Trophoblast cell (in vitro differentiated cells and primary cell): ENCODE data around the gene ARNT2.
A peak's percentile ranks its signal among the peaks of the same experiment; 100 is the strongest.

Source experiments
- DNase-seq, 2 donors: peaks; one replicate each; pipeline ENCODE4 v3.0.0-alpha.2; 2016
- H2AFZ ChIP-seq: 2 replicates; pipeline ENCODE4 v1.6.1; 2013; ENCODE audit warnings: low read length, moderate library complexity, mild to moderate bottlenecking; ENCODE audit not compliant: insufficient read depth, poor library complexity
- H2AK5ac ChIP-seq: 2 replicates; pipeline ENCODE4 v1.6.1; 2013; ENCODE audit warnings: mild to moderate bottlenecking, low read length
- H2BK120ac ChIP-seq: 2 replicates; pipeline ENCODE4 v1.6.1; 2013; ENCODE audit warnings: low read length, mild to moderate bottlenecking, moderate library complexity; ENCODE audit not compliant: insufficient read depth, poor library complexity
- H2BK12ac ChIP-seq: 2 replicates; pipeline ENCODE4 v1.6.1; 2013; ENCODE audit warnings: mild to moderate bottlenecking, low read length, moderate library complexity
- H2BK5ac ChIP-seq: 2 replicates; pipeline ENCODE4 v1.6.1; 2013; ENCODE audit warnings: low read length, low read depth, moderate library complexity, mild to moderate bottlenecking; ENCODE audit not compliant: poor library complexity
- H3K14ac ChIP-seq: 2 replicates; pipeline ENCODE4 v1.6.1; 2013; ENCODE audit warnings: mild to moderate bottlenecking, low read length
- H3K18ac ChIP-seq: 2 replicates; pipeline ENCODE4 v1.6.1; 2013; ENCODE audit warnings: mild to moderate bottlenecking, low read length
- H3K23ac ChIP-seq: 2 replicates; pipeline ENCODE4 v1.6.1; 2013; ENCODE audit warnings: low read length
- H3K27ac ChIP-seq: 2 replicates; pipeline ENCODE4 v1.5.1; 2013; ENCODE audit warnings: low read depth, mild to moderate bottlenecking, inconsistent platforms, low read length, moderate library complexity
- H3K27me3 ChIP-seq: 2 replicates; pipeline ENCODE4 v1.6.1; 2013; ENCODE audit warnings: inconsistent platforms, mild to moderate bottlenecking, low read length, moderate library complexity; ENCODE audit not compliant: insufficient read depth
- H3K36me3 ChIP-seq, 2 experiments: 1 replicate in 1 of 2; 2 replicates in 1 of 2; pipeline ENCODE4 v1.6.1; 2013; ENCODE audit warnings: low read length in 2 of 2, mild to moderate bottlenecking in 2 of 2, moderate library complexity in 1 of 2; ENCODE audit not compliant: insufficient read depth in 2 of 2, control insufficient read depth in 1 of 2
- H3K4ac ChIP-seq: 2 replicates; pipeline ENCODE4 v1.6.1; 2013; ENCODE audit warnings: low read depth, mild to moderate bottlenecking, low read length, moderate library complexity
- H3K4me1 ChIP-seq, 2 experiments: 1 replicate in 1 of 2; 2 replicates in 1 of 2; pipeline ENCODE4 v1.6.1; 2013; ENCODE audit warnings: low read length in 2 of 2, mild to moderate bottlenecking in 2 of 2, moderate library complexity in 1 of 2; ENCODE audit not compliant: insufficient read depth in 2 of 2, control insufficient read depth in 1 of 2
- H3K4me2 ChIP-seq: 2 replicates; pipeline ENCODE4 v1.6.1; 2013; ENCODE audit warnings: inconsistent platforms, mild to moderate bottlenecking, low read length, moderate library complexity
- H3K4me3 ChIP-seq: 2 replicates; pipeline ENCODE4 v1.5.1; 2013; ENCODE audit warnings: mild to moderate bottlenecking, low read depth, low read length, inconsistent platforms
- H3K79me1 ChIP-seq: one replicate; pipeline ENCODE4 v1.6.1; 2013; ENCODE audit warnings: low read length
- H3K79me2 ChIP-seq: 2 replicates; pipeline ENCODE4 v1.6.1; 2013; ENCODE audit warnings: low read length, mild to moderate bottlenecking; ENCODE audit not compliant: control insufficient read depth, insufficient read depth, poor library complexity
- H3K9ac ChIP-seq: 2 replicates; pipeline ENCODE4 v1.6.1; 2013; ENCODE audit warnings: mild to moderate bottlenecking, low read length
- H3K9me3 ChIP-seq: 2 replicates; pipeline ENCODE4 v1.6.1; 2013; ENCODE audit warnings: low read depth, mild to moderate bottlenecking, control low read depth, inconsistent platforms, low read length; ENCODE audit not compliant: insufficient read depth
- H4K12ac ChIP-seq: 2 replicates; pipeline ENCODE4 v1.6.1; 2013; ENCODE audit warnings: low read depth, mild to moderate bottlenecking, low read length, moderate library complexity
- H4K8ac ChIP-seq: 2 replicates; pipeline ENCODE4 v1.6.1; 2013; ENCODE audit warnings: low read depth, mild to moderate bottlenecking, low read length, moderate library complexity
- H4K91ac ChIP-seq: one replicate; pipeline ENCODE4 v1.6.1; 2013; ENCODE audit warnings: low read depth, mild to moderate bottlenecking, low read length, moderate library complexity
- WGBS: extraction: QIAGEN DNeasy Blood & Tissue Kit; methylation state at CpG from one replicate; pipeline ENCODE4 v1.1.7; 2013; ENCODE audit warnings: missing lambda C conversion rate; ENCODE audit not compliant: insufficient read length, insufficient coverage; ENCODE audit errors: extremely low coverage; 5-methylcytosine and 5-hydroxymethylcytosine counted together

The ARNT2 gene

GRCh38 chr15:80467311-80467714, 63.1 kb downstream of the ARNT2 start:
- Histone ChIP-seq H4K91ac (no peak overlapping the region), H4K12ac (no peak overlapping the region), H3K4me2 (no peak overlapping the region), H2BK120ac (no peak overlapping the region), H4K8ac (no peak overlapping the region), H3K27me3 (no peaks in the 10 kb centered on the region), H3K79me1 (no peaks in the 10 kb centered on the region), H3K23ac (no peak overlapping the region), H2BK12ac (no peak overlapping the region), H3K79me2 (no peaks in the 10 kb centered on the region), H3K9me3 (peaks cover 2% of the 10 kb centered on the region), H3K18ac (no peak overlapping the region), H3K27ac (no peak overlapping the region), H2BK5ac (no peak overlapping the region), H3K14ac (no peak overlapping the region), H3K4me1 (no peaks in the 10 kb centered on the region), H2AK5ac (no peak overlapping the region), H3K9ac (no peak overlapping the region), H3K36me3 (no peaks in the 10 kb centered on the region), H3K4me3 (no peak overlapping the region), H3K4ac (no peak overlapping the region), H2AFZ (no peak overlapping the region)
- no CpG with 5 or more reads among the region's 16 CpGs for WGBS
- DNase-seq = peak; percentile 85 to 87

DNA sequence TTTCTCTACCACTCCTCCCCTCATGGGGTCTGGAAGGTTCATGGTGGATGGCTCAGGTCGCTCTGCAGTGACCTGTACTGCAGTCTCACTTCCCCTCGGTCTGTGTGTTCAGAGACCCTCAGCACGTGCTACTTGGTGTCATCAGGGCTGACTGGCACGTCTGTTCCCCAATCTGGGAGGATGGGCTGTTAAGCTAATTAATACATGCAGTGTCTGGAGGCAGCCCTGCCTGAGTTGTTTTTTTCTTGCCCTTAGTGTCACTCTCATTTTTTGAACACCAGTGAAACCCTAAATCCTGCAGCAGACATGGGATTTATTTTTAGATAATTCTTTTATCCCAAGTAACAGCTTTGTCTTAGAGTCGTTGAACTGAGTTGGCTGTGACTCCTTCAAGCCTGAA, 64.6 kb downstream of the ARNT2 start:
- H4K91ac ChIP-seq = no peak overlapping the region
- no peak overlapping the region for H2BK5ac ChIP-seq
- no peak overlapping the region for H2BK120ac ChIP-seq
- no peak overlapping the region for H2AFZ ChIP-seq
- H3K4me3 ChIP-seq = no peak overlapping the region
- no peak overlapping the region for H3K27ac ChIP-seq
- DNase-seq = no peak
- H3K4me1 ChIP-seq = no peaks in the 10 kb centered on the region
- no peaks in the 10 kb centered on the region for H3K79me1 ChIP-seq
- H3K9me3 ChIP-seq = peaks cover 2% of the 10 kb centered on the region
- WGBS = no CpG with 5 or more reads among the region's 5 CpGs
- H3K27me3 ChIP-seq = no peaks in the 10 kb centered on the region
- no peak overlapping the region for H3K4ac ChIP-seq
- no peak overlapping the region for H3K4me2 ChIP-seq
- H2AK5ac ChIP-seq = no peak overlapping the region
- H2BK12ac ChIP-seq = no peak overlapping the region
- H3K23ac ChIP-seq = no peak overlapping the region
- H3K14ac ChIP-seq = no peak overlapping the region
- H3K9ac ChIP-seq = no peak overlapping the region
- H3K79me2 ChIP-seq = no peaks in the 10 kb centered on the region
- H3K18ac ChIP-seq = no peak overlapping the region
- no peaks in the 10 kb centered on the region for H3K36me3 ChIP-seq
- no peak overlapping the region for H4K12ac ChIP-seq
- H4K8ac ChIP-seq = no peak overlapping the region

GRCh38 chr15:80471881-80472280, 67.7 kb downstream of the ARNT2 start:
- H3K36me3 ChIP-seq = no peaks in the 10 kb centered on the region
- no peak overlapping the region for H2AK5ac ChIP-seq
- H2BK5ac ChIP-seq = no peak overlapping the region
- no peak overlapping the region for H3K9ac ChIP-seq
- no peaks in the 10 kb centered on the region for H3K79me2 ChIP-seq
- H3K27me3 ChIP-seq = no peaks in the 10 kb centered on the region
- H2AFZ ChIP-seq = no peak overlapping the region
- no peak overlapping the region for H3K4ac ChIP-seq
- no peak overlapping the region for H4K91ac ChIP-seq
- no peak overlapping the region for H3K4me3 ChIP-seq
- H3K4me1 ChIP-seq = no peaks in the 10 kb centered on the region
- no peak overlapping the region for H3K14ac ChIP-seq
- no peaks in the 10 kb centered on the region for H3K79me1 ChIP-seq
- DNase-seq = no peak
- H4K8ac ChIP-seq = no peak overlapping the region
- no peak overlapping the region for H4K12ac ChIP-seq
- no CpG with 5 or more reads among the region's 3 CpGs for WGBS
- H3K27ac ChIP-seq = no peak overlapping the region
- H3K9me3 ChIP-seq = peaks cover 2% of the 10 kb centered on the region
- no peak overlapping the region for H3K4me2 ChIP-seq
- H2BK120ac ChIP-seq = no peak overlapping the region
- no peak overlapping the region for H3K23ac ChIP-seq
- H2BK12ac ChIP-seq = no peak overlapping the region
- H3K18ac ChIP-seq = no peak overlapping the region

- Histone ChIP-seq H2AK5ac (no peak overlapping the region), H3K9me3 (peaks cover 2% of the 10 kb centered on the region), H3K79me1 (no peaks in the 10 kb centered on the region), H4K12ac (no peak overlapping the region), H3K4me2 (no peak overlapping the region), H3K9ac (no peak overlapping the region), H3K79me2 (no peaks in the 10 kb centered on the region), H2BK5ac (no peak overlapping the region), H4K8ac (no peak overlapping the region), H3K4me3 (no peak overlapping the region), H2BK12ac (no peak overlapping the region), H3K36me3 (no peaks in the 10 kb centered on the region), H2BK120ac (no peak overlapping the region), H3K4me1 (no peaks in the 10 kb centered on the region), H3K14ac (no peak overlapping the region), H3K18ac (no peak overlapping the region), H3K27ac (no peak overlapping the region), H3K27me3 (no peaks in the 10 kb centered on the region), H2AFZ (no peak overlapping the region), H3K4ac (no peak overlapping the region), H3K23ac (no peak overlapping the region), H4K91ac (no peak overlapping the region)
- no CpG with 5 or more reads among the region's 8 CpGs for WGBS
- DNase-seq = no peak
These were observed 69.4 kb downstream of the ARNT2 start for GRCh38 chr15:80473286-80474223.
